HG03432 (cell line): ENCODE data around the gene SEPTIN6.
"Not testable (repeated sequence)": the region's sequence is repeated elsewhere in the genome, so short reads cannot be mapped to it uniquely, and the experiment has no call there.

Experiments
- ATAC-seq: cut with Tn5 transposase; IDR thresholded peaks from one replicate; pipeline ENCODE4 v1.9.1; 2021; ENCODE audit warnings: mild to moderate bottlenecking, moderate library complexity; ENCODE audit not compliant: unreplicated experiment

The SEPTIN6 gene

GRCh38 chrX:119692191-119693039 lies 553 bp downstream of the SEPTIN6 start:
- ATAC-seq = no peak

- ATAC-seq = no peak
Measured at GRCh38 chrX:119690921-119691716, 1.8 kb downstream of the SEPTIN6 start.

GRCh38 chrX:119688911-119689321 lies 4.1 kb downstream of the SEPTIN6 start:
- no peak for ATAC-seq

- ATAC-seq = no peak
Measured at GRCh38 chrX:119687661-119688413, 5.1 kb downstream of the SEPTIN6 start.

- peak; percentile 51 for ATAC-seq
Measured at GRCh38 chrX:119686087-119686691, 6.8 kb downstream of the SEPTIN6 start.

- peak; percentile 38 for ATAC-seq
Measured at GRCh38 chrX:119685225-119686066, 7.5 kb downstream of the SEPTIN6 start.

- no peak for ATAC-seq
Measured at GRCh38 chrX:119684916-119685224, 8.1 kb downstream of the SEPTIN6 start.

- ATAC-seq = not testable (repeated sequence)
Measured at GRCh38 chrX:119684312-119684711, 8.7 kb downstream of the SEPTIN6 start.

- ATAC-seq = peak; percentile 36
Measured at GRCh38 chrX:119682019-119682989, 10.7 kb downstream of the SEPTIN6 start.

GRCh38 chrX:119677654-119677981 lies 15.3 kb downstream of the SEPTIN6 start:
- ATAC-seq = no peak

GRCh38 chrX:119676949-119677653 lies 15.9 kb downstream of the SEPTIN6 start:
- ATAC-seq = no peak

- no peak for ATAC-seq
Measured at GRCh38 chrX:119673336-119673735, 19.6 kb downstream of the SEPTIN6 start.

- no peak for ATAC-seq
Measured at GRCh38 chrX:119672426-119672825, 20.5 kb downstream of the SEPTIN6 start.

- ATAC-seq = no peak
Measured at GRCh38 chrX:119669424-119670037, 23.4 kb downstream of the SEPTIN6 start.

- no peak for ATAC-seq
Measured at GRCh38 chrX:119667111-119667878, 25.7 kb downstream of the SEPTIN6 start.

- ATAC-seq = not testable (repeated sequence)
Measured at GRCh38 chrX:119664877-119665276, 28.1 kb downstream of the SEPTIN6 start.

GRCh38 chrX:119661486-119661885 lies 31.5 kb downstream of the SEPTIN6 start:
- ATAC-seq = no peak
